K562 (cell line): ENCODE data around the gene ARHGAP25. TPM values are rescaled to one million over a fixed set of nuclear protein-coding genes. Genes with fewer than 3 reads are reported as not detected.

ENCODE experiments used
- ATAC-seq: fragments of 200-7000 bp; cut with Tn5 transposase; 3 replicates; pipeline ENCODE4 v1.9.1; 2020; ENCODE audit warnings: moderate library complexity
- BruUV-seq: library from RNA; stranded (reverse); fragments of 400-500 nt; replicated peaks from 2 replicates; lab custom pipeline; 2021; lab: Mats Ljungman, UMichigan
- CTCF ChIA-PET: fragments of 300-600 bp; formaldehyde crosslinking; extraction: SDS; loops from one replicate; lab custom pipeline; 2021; ENCODE audit warnings: low intra/inter-chr PET ratio; lab: Yijun Ruan, JAX
- POLR2A ChIA-PET: fragments of 300-600, 350-650 bp; sonication (Branson Sonifier 250); formaldehyde crosslinking; extraction: SDS; loops from one replicate; lab custom pipeline; 2021; ENCODE audit warnings: antibody characterized with exemption, inconsistent platforms; lab: Yijun Ruan, JAX
- DNase-seq, 4 experiments: peaks; one replicate each; pipeline versions ENCODE4 v3.0.0 to v3.0.0-alpha.2; 2011 to 2018; ENCODE audit warnings: low spot score in 3 of 4, mixed read lengths in 3 of 4; ENCODE audit errors: extremely low read depth in 1 of 4
- FAIRE-seq: peaks from 2 replicates; lab custom pipeline; 2011; peaks lifted over from hg19 to GRCh38; lab: Jason Lieb, UNC
- H2AFZ ChIP-seq: 2 replicates; pipeline ENCODE4 v1.6.0; 2011; ENCODE audit warnings: low read depth, low read length, control low read depth, inconsistent platforms
- H3K27ac ChIP-seq: fragments of 200-600 bp; 3 replicates; pipeline ENCODE4 v1.8.0; 2011; ENCODE audit warnings: low read depth, mild to moderate bottlenecking, control low read depth, inconsistent platforms, low read length, moderate library complexity, mixed read lengths; ENCODE audit errors: extremely low read depth
- H3K27me3 ChIP-seq, 2 experiments: fragments of 300-600 bp in 1 of 2; 2 replicates in 1 of 2; 3 replicates in 1 of 2; pipeline versions ENCODE4 v1.6.0 to v1.8.0; 2011; ENCODE audit warnings: inconsistent platforms in 2 of 2, low read length in 2 of 2, mild to moderate bottlenecking in 1 of 2, mixed read lengths in 1 of 2, moderate library complexity in 1 of 2; ENCODE audit not compliant: control insufficient read depth in 2 of 2, insufficient read depth in 2 of 2
- H3K36me3 ChIP-seq: fragments of 300-600 bp; 3 replicates; pipeline ENCODE4 v1.8.0; 2011; ENCODE audit warnings: mild to moderate bottlenecking, low read length, inconsistent platforms; ENCODE audit not compliant: control insufficient read depth, insufficient read depth
- H3K4me1 ChIP-seq, 2 experiments: fragments of 200-600 bp in 1 of 2; replicated peaks in 1 of 2; 2 replicates in 1 of 2; 3 replicates in 1 of 2; pipeline versions ENCODE4 v1.5.1 to v1.8.0; 2011; ENCODE audit warnings: inconsistent platforms in 2 of 2, low read length in 2 of 2, mild to moderate bottlenecking in 1 of 2, mixed read lengths in 1 of 2, moderate library complexity in 1 of 2; ENCODE audit not compliant: control insufficient read depth in 2 of 2, insufficient read depth in 2 of 2
- H3K4me2 ChIP-seq: 2 replicates; pipeline ENCODE4 v1.6.1; 2011; ENCODE audit warnings: low read length, control low read depth, inconsistent platforms, mixed read lengths; ENCODE audit not compliant: insufficient read depth
- H3K4me3 ChIP-seq: fragments of 200-600 bp; sonication (generic), shearing (Covaris generic); 2 replicates; pipeline ENCODE4 v1.5.1; 2016; ENCODE audit warnings: control low read depth, inconsistent platforms
- H3K79me2 ChIP-seq: fragments of 200-600 bp; 3 replicates; pipeline ENCODE4 v1.8.0; 2011; ENCODE audit warnings: low read length, inconsistent platforms; ENCODE audit not compliant: control insufficient read depth, insufficient read depth
- H3K9ac ChIP-seq, 2 experiments: 2 replicates each; pipeline versions ENCODE4 v1.6.0 to v1.6.1; 2011; ENCODE audit warnings: low read depth in 2 of 2, low read length in 2 of 2, control low read depth in 1 of 2, inconsistent platforms in 1 of 2, mild to moderate bottlenecking in 1 of 2, mixed read lengths in 1 of 2; ENCODE audit not compliant: insufficient read depth in 1 of 2
- H3K9me1 ChIP-seq: one replicate; pipeline ENCODE4 v1.6.0; 2011; ENCODE audit warnings: inconsistent platforms, mild to moderate bottlenecking, low read length, moderate library complexity; ENCODE audit not compliant: control insufficient read depth, insufficient read depth
- H3K9me3 ChIP-seq: replicated peaks from 2 replicates; pipeline ENCODE4 v1.5.1; 2011; ENCODE audit warnings: low read depth, low read length, inconsistent platforms; ENCODE audit not compliant: control insufficient read depth, insufficient read depth
- H4K20me1 ChIP-seq: replicated peaks from 2 replicates; pipeline ENCODE4 v1.6.1; 2011; ENCODE audit warnings: low read length, inconsistent platforms, mixed read lengths; ENCODE audit not compliant: control insufficient read depth, insufficient read depth
- DLX4 ChIP-seq: fragments of 250-450 bp; sonication (Bioruptor Pico); IDR thresholded peaks from 2 replicates; pipeline ENCODE4 v1.6.1; 2021; ENCODE audit warnings: mild to moderate bottlenecking
- TFAP4 ChIP-seq: sonication (generic); formaldehyde crosslinking; IDR thresholded peaks from 2 replicates; pipeline ENCODE4 v1.8.0; 2022; ENCODE audit warnings: missing genetic modification reagents, mild to moderate bottlenecking, moderate library complexity, borderline replicate concordance
- TOE1 ChIP-seq, 2 experiments: fragments of 450-650 bp in 1 of 2; sonication (generic) in 1 of 2; formaldehyde crosslinking in 1 of 2; IDR thresholded peaks; 2 replicates each; pipeline versions ENCODE4 v1.7.1 to v1.8.0; 2016 to 2022; ENCODE audit warnings: borderline replicate concordance in 2 of 2, mild to moderate bottlenecking in 2 of 2, antibody characterized with exemption in 1 of 2, inconsistent platforms in 1 of 2, low read depth in 1 of 2, missing genetic modification reagents in 1 of 2, moderate library complexity in 1 of 2
- ZFP30 ChIP-seq: fragments of 250-450 bp; sonication (Bioruptor Pico); IDR thresholded peaks from 2 replicates; pipeline ENCODE4 v1.8.0; 2022; ENCODE audit warnings: moderate library complexity, mild to moderate bottlenecking, inconsistent platforms, borderline replicate concordance
- WGBS: fragments of 100-300 bp; shearing (Covaris generic); methylation state at CpG from one replicate; pipeline ENCODE4 v1.1.6; 2016; ENCODE audit warnings: low coverage, mixed read lengths; ENCODE audit not compliant: insufficient coverage; ENCODE audit errors: missing lambda C conversion rate; 5-methylcytosine and 5-hydroxymethylcytosine counted together
- in situ Hi-C: fragments of 300-500 bp; cut with MboI; formaldehyde crosslinking; loops from 4 replicates; pipeline ENCODE4 v1.15.0; 2018; ENCODE audit warnings: inconsistent platforms, mixed read lengths
- intact Hi-C: fragments of 100-400 bp; cut with micrococcal nuclease; formaldehyde crosslinking; loops from 2 replicates; pipeline ENCODE4 v1.14.2; 2022
- polyA plus RNA-seq, 8 experiments: library from polyadenylated mRNA; depleted of rRNA in 4 of 8; stranded (reverse) in 5 of 8; unstranded in 3 of 8; fragments of >200 nt; fragmentation: Nextera tagmentation in 2 of 8; fragmentation: Illumina TruSeq in 1 of 8; extraction: Ambion mirVana in 2 of 8; extraction: Trizol in 1 of 8; gene quantifications; 2 replicates each; pipeline versions ENCODE4 v1.2.1 to v1.2.3, GENCODE V29; 2011 to 2014; ENCODE audit warnings: inconsistent platforms in 1 of 8, missing spikeins in 1 of 8
- total RNA-seq, 7 experiments: library from RNA; depleted of rRNA in 6 of 7; stranded (reverse); fragments of >200 nt in 6 of 7; fragmentation: Illumina TruSeq in 2 of 7; extraction: Trizol in 2 of 7; gene quantifications; 2 replicates each; pipeline versions ENCODE4 v1.2.1 to v1.2.3, GENCODE V29; 2011 to 2021; ENCODE audit warnings: low replicate concordance in 1 of 7
- TF ChIP-seq, protein P1 (sequence below): sonication (generic); formaldehyde crosslinking; IDR thresholded peaks from 2 replicates; pipeline ENCODE4 v1.8.0; 2023; ENCODE audit warnings: missing genetic modification reagents, mild to moderate bottlenecking, borderline replicate concordance
- TF ChIP-seq, protein P2 (sequence below): fragments of 250-450 bp; sonication (Bioruptor Pico); IDR thresholded peaks from 2 replicates; pipeline ENCODE4 v1.5.1; 2021; ENCODE audit warnings: mild to moderate bottlenecking
- TF ChIP-seq, protein P3 (sequence below), 2 experiments: fragments of 450-650 bp; IDR thresholded peaks; 2 replicates each; pipeline ENCODE4 v1.6.1; 2016

The ARHGAP25 gene
- total and polyA plus RNA-seq, 9 of the 15 experiments (the other 6 are each of a cell fraction or from before 2014, with no cell fraction given): 4.9 to 14.8 (median 10.7) TPM

GRCh38 chr2:68737711-68738110 lies 3.1 kb downstream of the ARHGAP25 start (continued):
- TF ChIP-seq DLX4 (CRISPR knock-in tag): no peak
- TF ChIP-seq, protein P1, sequence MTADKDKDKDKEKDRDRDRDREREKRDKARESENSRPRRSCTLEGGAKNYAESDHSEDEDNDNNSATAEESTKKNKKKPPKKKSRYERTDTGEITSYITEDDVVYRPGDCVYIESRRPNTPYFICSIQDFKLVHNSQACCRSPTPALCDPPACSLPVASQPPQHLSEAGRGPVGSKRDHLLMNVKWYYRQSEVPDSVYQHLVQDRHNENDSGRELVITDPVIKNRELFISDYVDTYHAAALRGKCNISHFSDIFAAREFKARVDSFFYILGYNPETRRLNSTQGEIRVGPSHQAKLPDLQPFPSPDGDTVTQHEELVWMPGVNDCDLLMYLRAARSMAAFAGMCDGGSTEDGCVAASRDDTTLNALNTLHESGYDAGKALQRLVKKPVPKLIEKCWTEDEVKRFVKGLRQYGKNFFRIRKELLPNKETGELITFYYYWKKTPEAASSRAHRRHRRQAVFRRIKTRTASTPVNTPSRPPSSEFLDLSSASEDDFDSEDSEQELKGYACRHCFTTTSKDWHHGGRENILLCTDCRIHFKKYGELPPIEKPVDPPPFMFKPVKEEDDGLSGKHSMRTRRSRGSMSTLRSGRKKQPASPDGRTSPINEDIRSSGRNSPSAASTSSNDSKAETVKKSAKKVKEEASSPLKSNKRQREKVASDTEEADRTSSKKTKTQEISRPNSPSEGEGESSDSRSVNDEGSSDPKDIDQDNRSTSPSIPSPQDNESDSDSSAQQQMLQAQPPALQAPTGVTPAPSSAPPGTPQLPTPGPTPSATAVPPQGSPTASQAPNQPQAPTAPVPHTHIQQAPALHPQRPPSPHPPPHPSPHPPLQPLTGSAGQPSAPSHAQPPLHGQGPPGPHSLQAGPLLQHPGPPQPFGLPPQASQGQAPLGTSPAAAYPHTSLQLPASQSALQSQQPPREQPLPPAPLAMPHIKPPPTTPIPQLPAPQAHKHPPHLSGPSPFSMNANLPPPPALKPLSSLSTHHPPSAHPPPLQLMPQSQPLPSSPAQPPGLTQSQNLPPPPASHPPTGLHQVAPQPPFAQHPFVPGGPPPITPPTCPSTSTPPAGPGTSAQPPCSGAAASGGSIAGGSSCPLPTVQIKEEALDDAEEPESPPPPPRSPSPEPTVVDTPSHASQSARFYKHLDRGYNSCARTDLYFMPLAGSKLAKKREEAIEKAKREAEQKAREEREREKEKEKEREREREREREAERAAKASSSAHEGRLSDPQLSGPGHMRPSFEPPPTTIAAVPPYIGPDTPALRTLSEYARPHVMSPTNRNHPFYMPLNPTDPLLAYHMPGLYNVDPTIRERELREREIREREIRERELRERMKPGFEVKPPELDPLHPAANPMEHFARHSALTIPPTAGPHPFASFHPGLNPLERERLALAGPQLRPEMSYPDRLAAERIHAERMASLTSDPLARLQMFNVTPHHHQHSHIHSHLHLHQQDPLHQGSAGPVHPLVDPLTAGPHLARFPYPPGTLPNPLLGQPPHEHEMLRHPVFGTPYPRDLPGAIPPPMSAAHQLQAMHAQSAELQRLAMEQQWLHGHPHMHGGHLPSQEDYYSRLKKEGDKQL (CRISPR knock-in tag): no peak

DNA sequence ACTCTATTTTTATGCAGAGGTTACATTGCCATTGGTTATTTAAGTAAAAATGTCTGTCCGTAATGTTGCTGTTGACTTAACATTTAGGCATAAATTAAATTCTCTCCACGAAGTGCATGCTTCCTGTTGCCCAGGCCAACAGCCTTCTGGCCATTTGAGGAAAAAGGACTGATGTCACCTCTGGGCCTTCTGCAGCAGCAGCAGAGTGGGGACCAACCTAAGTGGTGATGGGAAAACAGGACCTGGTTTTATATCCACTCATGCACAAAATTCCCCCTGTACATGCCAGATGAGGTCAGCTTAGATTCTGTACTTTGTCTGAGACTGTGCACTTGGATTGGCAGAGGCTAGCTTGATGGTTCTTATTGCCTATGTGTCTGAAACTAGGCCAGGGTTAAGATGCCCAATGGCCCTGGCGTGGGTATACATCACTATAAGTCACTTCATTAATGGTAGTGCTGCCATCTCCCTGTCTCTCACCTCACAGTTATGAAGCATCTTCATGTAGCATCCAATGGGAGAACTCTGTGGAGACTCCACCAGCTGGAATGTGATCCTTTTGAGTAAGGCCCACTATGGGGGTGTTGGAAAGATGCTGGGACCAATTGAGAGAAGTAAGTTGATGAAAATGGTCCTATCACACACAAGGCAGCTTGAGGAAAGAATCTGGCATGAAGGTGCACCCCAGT lies 4.4 kb downstream of the ARHGAP25 start:
- no peaks in the 10 kb centered on the region for H4K20me1 ChIP-seq
- no peak overlapping the region for H3K27ac ChIP-seq
- ChIA-PET POLR2A (no interaction called here), CTCF (no interaction called here)
- no peak for FAIRE-seq
- H3K9me1 ChIP-seq: no peaks in the 10 kb centered on the region
- 39% methylated on average over 3 of the region's 3 CpGs for WGBS
- no peak for DNase-seq
- H3K4me3 ChIP-seq: no peak overlapping the region
- ATAC-seq: no peak
- H3K36me3 ChIP-seq: no peaks in the 10 kb centered on the region
- intact Hi-C loops (no loop called here), in situ Hi-C loops (no loop called here)
- BruUV-seq: no TSS peak
- H2AFZ ChIP-seq: no peak overlapping the region
- no peaks in the 10 kb centered on the region for H3K79me2 ChIP-seq
- H3K4me2 ChIP-seq: no peak overlapping the region
- no peak overlapping the region for H3K9ac ChIP-seq
- H3K27me3 ChIP-seq: no peaks in the 10 kb centered on the region
- peaks cover 0 to 11% of the 10 kb centered on the region in 2 experiments; a peak in 2 of 5 replicates for H3K4me1 ChIP-seq
- H3K9me3 ChIP-seq: no peaks in the 10 kb centered on the region
- TF ChIP-seq ZFP30: no peak
- TF ChIP-seq, protein P2, sequence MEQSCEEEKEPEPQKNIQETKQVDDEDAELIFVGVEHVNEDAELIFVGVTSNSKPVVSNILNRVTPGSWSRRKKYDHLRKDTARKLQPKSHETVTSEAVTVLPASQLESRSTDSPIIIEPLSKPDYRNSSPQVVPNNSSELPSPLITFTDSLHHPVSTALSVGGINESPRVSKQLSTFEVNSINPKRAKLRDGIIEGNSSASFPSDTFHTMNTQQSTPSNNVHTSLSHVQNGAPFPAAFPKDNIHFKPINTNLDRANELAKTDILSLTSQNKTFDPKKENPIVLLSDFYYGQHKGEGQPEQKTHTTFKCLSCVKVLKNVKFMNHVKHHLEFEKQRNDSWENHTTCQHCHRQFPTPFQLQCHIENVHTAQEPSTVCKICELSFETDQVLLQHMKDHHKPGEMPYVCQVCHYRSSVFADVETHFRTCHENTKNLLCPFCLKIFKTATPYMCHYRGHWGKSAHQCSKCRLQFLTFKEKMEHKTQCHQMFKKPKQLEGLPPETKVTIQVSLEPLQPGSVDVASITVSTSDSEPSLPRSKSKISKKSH: no peak
- TF ChIP-seq TOE1 (IDR thresholded peaks at IDR 0.05; ENCODE audit: borderline replicate concordance): no peak
- no peak for TF ChIP-seq TOE1 (CRISPR knock-in tag; IDR thresholded peaks at IDR 0.05; ENCODE audit: borderline replicate concordance, low read depth)
- TF ChIP-seq, protein P3, sequence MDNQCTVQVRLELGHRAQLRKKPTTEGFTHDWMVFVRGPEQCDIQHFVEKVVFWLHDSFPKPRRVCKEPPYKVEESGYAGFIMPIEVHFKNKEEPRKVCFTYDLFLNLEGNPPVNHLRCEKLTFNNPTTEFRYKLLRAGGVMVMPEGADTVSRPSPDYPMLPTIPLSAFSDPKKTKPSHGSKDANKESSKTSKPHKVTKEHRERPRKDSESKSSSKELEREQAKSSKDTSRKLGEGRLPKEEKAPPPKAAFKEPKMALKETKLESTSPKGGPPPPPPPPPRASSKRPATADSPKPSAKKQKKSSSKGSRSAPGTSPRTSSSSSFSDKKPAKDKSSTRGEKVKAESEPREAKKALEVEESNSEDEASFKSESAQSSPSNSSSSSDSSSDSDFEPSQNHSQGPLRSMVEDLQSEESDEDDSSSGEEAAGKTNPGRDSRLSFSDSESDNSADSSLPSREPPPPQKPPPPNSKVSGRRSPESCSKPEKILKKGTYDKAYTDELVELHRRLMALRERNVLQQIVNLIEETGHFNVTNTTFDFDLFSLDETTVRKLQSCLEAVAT (IDR thresholded peaks at IDR 0.05): no peak
- no peak for TF ChIP-seq TFAP4 (CRISPR knock-in tag)
